Activated CD4-positive, alpha-beta T cell treated with anti-CD3 and anti-CD28 coated beads, Interleukin-2, amount 50 U/mL, for 16 hours (primary cell): ENCODE data around the gene COL4A1.

Experiments used
- DNase-seq: peaks from one replicate; pipeline ENCODE4 v3.0.0-alpha.2; 2020

COL4A1 gene

GRCh38 chr13:110232142-110232541, 74.8 kb downstream of the COL4A1 start:
- no peak for DNase-seq

- DNase-seq, result no peak
Observed at GRCh38 chr13:110231348-110232047, 75.5 kb downstream of the COL4A1 start.

- no peak for DNase-seq
Observed at GRCh38 chr13:110230661-110231347, 76.2 kb downstream of the COL4A1 start.

- no peak for DNase-seq
Observed at GRCh38 chr13:110229905-110230563, 76.9 kb downstream of the COL4A1 start.

- DNase-seq, result no peak
Observed at GRCh38 chr13:110228936-110229904, 77.7 kb downstream of the COL4A1 start.

- DNase-seq, result no peak
Observed at GRCh38 chr13:110227864-110228643, 78.9 kb downstream of the COL4A1 start.

GRCh38 chr13:110227416-110227815, 79.5 kb downstream of the COL4A1 start:
- no peak for DNase-seq

- DNase-seq, result no peak
Observed at GRCh38 chr13:110225609-110226574, 81.1 kb downstream of the COL4A1 start.

- DNase-seq, result no peak
Observed at GRCh38 chr13:110225003-110225402, 82.0 kb downstream of the COL4A1 start.

- no peak for DNase-seq
Observed at GRCh38 chr13:110224519-110224918, 82.4 kb downstream of the COL4A1 start.

GRCh38 chr13:110221406-110222117, 85.4 kb downstream of the COL4A1 start:
- DNase-seq, result no peak

GRCh38 chr13:110220471-110220870, 86.5 kb downstream of the COL4A1 start:
- no peak for DNase-seq

GRCh38 chr13:110218581-110219201, 88.3 kb downstream of the COL4A1 start:
- no peak for DNase-seq

- no peak for DNase-seq
Observed at GRCh38 chr13:110217811-110218210, 89.1 kb downstream of the COL4A1 start.

GRCh38 chr13:110217085-110217484, 89.9 kb downstream of the COL4A1 start:
- no peak for DNase-seq

- no peak for DNase-seq
Observed at GRCh38 chr13:110216398-110217041, 90.4 kb downstream of the COL4A1 start.

GRCh38 chr13:110216006-110216397, 91.0 kb downstream of the COL4A1 start:
- no peak for DNase-seq

- no peak for DNase-seq
Observed at GRCh38 chr13:110215606-110216005, 91.4 kb downstream of the COL4A1 start.

- no peak for DNase-seq
Observed at GRCh38 chr13:110214637-110215036, 92.3 kb downstream of the COL4A1 start.
